Astrocyte (in vitro differentiated cells and primary cell): ENCODE results near the gene CPA2. TPM values are rescaled to one million over a fixed set of nuclear protein-coding genes. Genes with fewer than 3 reads are reported as not detected.

ENCODE experiments used
- DNase-seq: peaks from one replicate; pipeline ENCODE4 v3.0.0-alpha.2; 2010; ENCODE audit warnings: low read depth
- FAIRE-seq: peaks from 2 replicates; lab custom pipeline; 2011; peaks lifted over from hg19 to GRCh38; lab: Jason Lieb, UNC
- H2AFZ ChIP-seq: 2 replicates; pipeline ENCODE4 v1.6.0; 2012; ENCODE audit warnings: low read depth, low read length, inconsistent platforms
- H3K27ac ChIP-seq: 2 replicates; pipeline ENCODE4 v1.5.1; 2011; ENCODE audit warnings: low read depth, low read length, inconsistent platforms
- H3K27me3 ChIP-seq: 2 replicates; pipeline ENCODE4 v1.6.0; 2011; ENCODE audit warnings: low read length, inconsistent platforms; ENCODE audit not compliant: insufficient read depth
- H3K36me3 ChIP-seq: 2 replicates; pipeline ENCODE4 v1.5.1; 2011; ENCODE audit warnings: low read length, inconsistent platforms; ENCODE audit not compliant: insufficient read depth
- H3K4me1 ChIP-seq: 2 replicates; pipeline ENCODE4 v1.5.1; 2011; ENCODE audit warnings: low read length, inconsistent platforms; ENCODE audit not compliant: insufficient read depth
- H3K4me2 ChIP-seq: 2 replicates; pipeline ENCODE4 v1.6.0; 2012; ENCODE audit warnings: low read length, inconsistent platforms
- H3K4me3 ChIP-seq: 2 replicates; pipeline ENCODE4 v1.5.1; 2011; ENCODE audit warnings: low read depth, mild to moderate bottlenecking, low read length, inconsistent platforms; ENCODE audit not compliant: insufficient read depth
- H3K79me2 ChIP-seq: 2 replicates; pipeline ENCODE4 v1.6.0; 2012; ENCODE audit warnings: mild to moderate bottlenecking, low read length, inconsistent platforms; ENCODE audit not compliant: insufficient read depth
- H3K9ac ChIP-seq: 2 replicates; pipeline ENCODE4 v1.6.0; 2012; ENCODE audit warnings: mild to moderate bottlenecking, low read length, inconsistent platforms
- H3K9me3 ChIP-seq: 2 replicates; pipeline ENCODE4 v1.5.1; 2012; ENCODE audit warnings: low read depth, mild to moderate bottlenecking, low read length, inconsistent platforms; ENCODE audit not compliant: insufficient read depth
- H4K20me1 ChIP-seq: 2 replicates; pipeline ENCODE4 v1.6.0; 2012; ENCODE audit warnings: low read length, inconsistent platforms; ENCODE audit not compliant: insufficient read depth
- H3K27ac Mint-ChIP-seq: one replicate; pipeline ENCODE4 v1.8.0; 2021; ENCODE audit warnings: mild to moderate bottlenecking, mixed read lengths; ENCODE audit not compliant: unreplicated experiment
- H3K27me3 Mint-ChIP-seq: one replicate; pipeline ENCODE4 v1.8.0; 2021; ENCODE audit warnings: low read depth, mixed read lengths; ENCODE audit not compliant: unreplicated experiment
- H3K36me3 Mint-ChIP-seq: one replicate; pipeline ENCODE4 v1.8.0; 2021; ENCODE audit warnings: low read depth, mixed read lengths; ENCODE audit not compliant: unreplicated experiment
- H3K4me1 Mint-ChIP-seq: one replicate; pipeline ENCODE4 v1.8.0; 2021; ENCODE audit warnings: low read depth, mixed read lengths; ENCODE audit not compliant: unreplicated experiment
- H3K4me3 Mint-ChIP-seq: one replicate; pipeline ENCODE4 v1.8.0; 2021; ENCODE audit warnings: mild to moderate bottlenecking, moderate library complexity, mixed read lengths; ENCODE audit not compliant: unreplicated experiment
- H3K9me3 Mint-ChIP-seq: one replicate; pipeline ENCODE4 v1.8.0; 2021; ENCODE audit warnings: mild to moderate bottlenecking, mixed read lengths; ENCODE audit not compliant: unreplicated experiment
- EZH2 ChIP-seq: IDR thresholded peaks from 2 replicates; pipeline ENCODE4 v1.6.1; 2012; ENCODE audit warnings: mild to moderate bottlenecking, low read length, inconsistent platforms; ENCODE audit not compliant: insufficient read depth
- total RNA-seq: library from RNA; stranded (reverse); gene quantifications from 2 replicates; pipeline ENCODE4 v1.2.1, GENCODE V29; 2021
- TF ChIP-seq, protein P1 (sequence below): IDR thresholded peaks from 2 replicates; pipeline ENCODE4 v1.5.1; 2011; ENCODE audit warnings: low read depth, mild to moderate bottlenecking, inconsistent platforms, low read length, moderate library complexity; ENCODE audit not compliant: insufficient read depth

The CPA2 gene
- total RNA-seq, 1 donor from 2014 or later: not detected

DNA sequence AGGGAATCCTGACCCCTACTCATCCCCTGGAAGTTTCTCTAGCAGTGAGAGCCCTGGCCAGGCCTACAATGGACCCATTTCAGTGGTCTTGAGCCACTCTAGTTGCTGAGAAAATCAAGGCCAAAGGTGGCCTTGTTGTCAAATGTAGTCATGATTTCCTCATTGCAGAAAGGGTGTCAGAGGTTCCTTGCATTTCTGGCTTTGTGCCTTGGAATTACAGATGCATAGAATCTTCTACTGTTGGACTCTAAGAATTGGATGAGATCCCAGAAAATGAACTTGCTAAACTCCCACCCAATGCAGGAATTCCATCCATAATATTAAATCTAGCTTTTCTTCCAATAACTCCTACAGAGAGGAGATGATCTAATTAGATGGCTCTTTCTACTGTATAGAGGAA is 12.2 kb downstream of the CPA2 start:
- Mint-ChIP-seq H3K27ac (no peak overlapping the region), H3K4me3 (no peak overlapping the region)
- H3K27ac ChIP-seq: no peak overlapping the region

GRCh38 chr7:130279286-130279685 is 12.6 kb downstream of the CPA2 start:
- no peaks in the 10 kb centered on the region for H3K27me3 ChIP-seq
- H3K4me2 ChIP-seq: peak overlapping the region; percentile 26
- peaks cover 17% of the 10 kb centered on the region for H3K4me1 ChIP-seq
- H3K36me3 ChIP-seq: no peaks in the 10 kb centered on the region
- no peak for FAIRE-seq
- H3K4me3 ChIP-seq: no peak overlapping the region
- peak; percentile 30 for DNase-seq
- no peaks in the 10 kb centered on the region for H4K20me1 ChIP-seq
- Mint-ChIP-seq H3K36me3 (no peaks in the 10 kb centered on the region), H3K4me1 (peaks cover 16% of the 10 kb centered on the region), H3K4me3 (no peak overlapping the region), H3K9me3 (no peaks in the 10 kb centered on the region), H3K27me3 (peaks cover 12% of the 10 kb centered on the region), H3K27ac (no peak overlapping the region)
- H3K9me3 ChIP-seq: no peaks in the 10 kb centered on the region
- no peaks in the 10 kb centered on the region for H3K79me2 ChIP-seq
- TF ChIP-seq, protein P1, sequence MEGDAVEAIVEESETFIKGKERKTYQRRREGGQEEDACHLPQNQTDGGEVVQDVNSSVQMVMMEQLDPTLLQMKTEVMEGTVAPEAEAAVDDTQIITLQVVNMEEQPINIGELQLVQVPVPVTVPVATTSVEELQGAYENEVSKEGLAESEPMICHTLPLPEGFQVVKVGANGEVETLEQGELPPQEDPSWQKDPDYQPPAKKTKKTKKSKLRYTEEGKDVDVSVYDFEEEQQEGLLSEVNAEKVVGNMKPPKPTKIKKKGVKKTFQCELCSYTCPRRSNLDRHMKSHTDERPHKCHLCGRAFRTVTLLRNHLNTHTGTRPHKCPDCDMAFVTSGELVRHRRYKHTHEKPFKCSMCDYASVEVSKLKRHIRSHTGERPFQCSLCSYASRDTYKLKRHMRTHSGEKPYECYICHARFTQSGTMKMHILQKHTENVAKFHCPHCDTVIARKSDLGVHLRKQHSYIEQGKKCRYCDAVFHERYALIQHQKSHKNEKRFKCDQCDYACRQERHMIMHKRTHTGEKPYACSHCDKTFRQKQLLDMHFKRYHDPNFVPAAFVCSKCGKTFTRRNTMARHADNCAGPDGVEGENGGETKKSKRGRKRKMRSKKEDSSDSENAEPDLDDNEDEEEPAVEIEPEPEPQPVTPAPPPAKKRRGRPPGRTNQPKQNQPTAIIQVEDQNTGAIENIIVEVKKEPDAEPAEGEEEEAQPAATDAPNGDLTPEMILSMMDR: no peak
- no peak for TF ChIP-seq EZH2
- H3K27ac ChIP-seq: no peak overlapping the region
- no peak overlapping the region for H2AFZ ChIP-seq
- no peak overlapping the region for H3K9ac ChIP-seq

More for the DNA sequence above, 12.2 kb downstream of the CPA2 start:
- DNase-seq: peak; percentile 89
- H3K79me2 ChIP-seq: no peaks in the 10 kb centered on the region
- H3K27me3 ChIP-seq: no peaks in the 10 kb centered on the region
- H3K27me3 Mint-ChIP-seq: peaks cover 10% of the 10 kb centered on the region
- H3K9me3 ChIP-seq: no peaks in the 10 kb centered on the region
- H3K36me3 Mint-ChIP-seq: no peaks in the 10 kb centered on the region
- no peak for FAIRE-seq
- H4K20me1 ChIP-seq: no peaks in the 10 kb centered on the region
- H3K4me1 Mint-ChIP-seq: peaks cover 19% of the 10 kb centered on the region
- no peak overlapping the region for H3K4me3 ChIP-seq
- H3K36me3 ChIP-seq: no peaks in the 10 kb centered on the region
- no peak for TF ChIP-seq EZH2
- TF ChIP-seq, protein P1: no peak
- H3K4me1 ChIP-seq: peaks cover 21% of the 10 kb centered on the region
- no peaks in the 10 kb centered on the region for H3K9me3 Mint-ChIP-seq
- no peak overlapping the region for H2AFZ ChIP-seq
- H3K4me2 ChIP-seq: peak overlapping the region; percentile 26
- no peak overlapping the region for H3K9ac ChIP-seq

GRCh38 chr7:130279906-130280305 is 13.2 kb downstream of the CPA2 start:
- Histone ChIP-seq H3K4me1 (peaks cover 17% of the 10 kb centered on the region), H3K79me2 (no peaks in the 10 kb centered on the region), H2AFZ (no peak overlapping the region), H3K4me2 (no peak overlapping the region), H3K9ac (no peak overlapping the region), H4K20me1 (no peaks in the 10 kb centered on the region), H3K27me3 (no peaks in the 10 kb centered on the region), H3K9me3 (no peaks in the 10 kb centered on the region), H3K27ac (no peak overlapping the region), H3K36me3 (no peaks in the 10 kb centered on the region), H3K4me3 (no peak overlapping the region)
- Mint-ChIP-seq H3K27ac (no peak overlapping the region), H3K4me3 (no peak overlapping the region), H3K9me3 (no peaks in the 10 kb centered on the region), H3K36me3 (no peaks in the 10 kb centered on the region), H3K4me1 (peaks cover 14% of the 10 kb centered on the region), H3K27me3 (peaks cover 10% of the 10 kb centered on the region)
- no peak for FAIRE-seq
- no peak for TF ChIP-seq EZH2
- TF ChIP-seq, protein P1: no peak
- DNase-seq: no peak
